HL-60 (cell line): Measurements from ENCODE around the gene TIPARP.

Experiments
- DNase-seq, 2 experiments: peaks; one replicate each; pipeline ENCODE4 v3.0.0-alpha.2; 2010 to 2020; ENCODE audit warnings: low read depth in 1 of 2, low spot score in 1 of 2
- H3K27ac ChIP-seq: fragments of 250-450 bp; sonication (Bioruptor Pico); replicated peaks from 2 replicates; pipeline ENCODE4 v1.5.1; 2020; ENCODE audit warnings: mild to moderate bottlenecking, moderate library complexity
- H3K27me3 ChIP-seq: fragments of 250-450 bp; sonication (Bioruptor Pico); 2 replicates; pipeline ENCODE4 v1.5.1; 2021; ENCODE audit warnings: mild to moderate bottlenecking, moderate library complexity; ENCODE audit not compliant: insufficient read depth, poor library complexity, severe bottlenecking
- H3K4me3 ChIP-seq: replicated peaks from 2 replicates; pipeline ENCODE4 v1.5.1; 2011; ENCODE audit warnings: mild to moderate bottlenecking, control low read depth, low read length; ENCODE audit not compliant: insufficient read depth
- CTCF ChIP-seq: IDR thresholded peaks from one replicate; pipeline ENCODE4 v1.5.1; 2011; ENCODE audit warnings: low read length, control low read depth, inconsistent platforms; ENCODE audit not compliant: insufficient read depth
- GABPA ChIP-seq: IDR thresholded peaks from 2 replicates; pipeline ENCODE4 v1.6.1; 2012; ENCODE audit warnings: low read depth
- POLR2AphosphoS5 ChIP-seq: IDR thresholded peaks from 2 replicates; pipeline ENCODE4 v1.6.1; 2012; ENCODE audit warnings: low read depth
- REST ChIP-seq: IDR thresholded peaks from 2 replicates; pipeline ENCODE4 v1.6.1; 2012; ENCODE audit warnings: low read depth; ENCODE audit not compliant: insufficient replicate concordance
- SPI1 ChIP-seq: IDR thresholded peaks from 2 replicates; pipeline ENCODE4 v1.6.1; 2012; ENCODE audit warnings: low read depth, mild to moderate bottlenecking, borderline replicate concordance

The TIPARP gene

GRCh38 chr3:156689608-156690007, 15.2 kb downstream of the TIPARP start:
- Histone ChIP-seq H3K27me3 (no peaks in the 10 kb centered on the region), H3K4me3 (no peak overlapping the region), H3K27ac (no peak overlapping the region)
- TF ChIP-seq GABPA (no peak), POLR2AphosphoS5 (no peak), CTCF (no peak), SPI1 (no peak), REST (no peak)
- DNase-seq = no peak

- no peak overlapping the region for H3K27ac ChIP-seq
- no peak for DNase-seq
- no peak for TF ChIP-seq POLR2AphosphoS5
- TF ChIP-seq SPI1 = no peak
- TF ChIP-seq GABPA = no peak
- TF ChIP-seq REST = no peak
- no peak for TF ChIP-seq CTCF
- no peak overlapping the region for H3K4me3 ChIP-seq
- no peaks in the 10 kb centered on the region for H3K27me3 ChIP-seq
Observed at GRCh38 chr3:156691920-156692319, 17.5 kb downstream of the TIPARP start.

- H3K27me3 ChIP-seq = no peaks in the 10 kb centered on the region
- no peak for DNase-seq
- no peak overlapping the region for H3K27ac ChIP-seq
- no peak overlapping the region for H3K4me3 ChIP-seq
- no peak for TF ChIP-seq SPI1
- TF ChIP-seq GABPA = no peak
Observed at GRCh38 chr3:156693166-156693565, 18.8 kb downstream of the TIPARP start.

GRCh38 chr3:156694536-156694935, 20.1 kb downstream of the TIPARP start:
- Histone ChIP-seq H3K27ac (no peak overlapping the region), H3K4me3 (no peak overlapping the region), H3K27me3 (no peaks in the 10 kb centered on the region)
- no peak for TF ChIP-seq SPI1
- TF ChIP-seq REST = no peak
- no peak for TF ChIP-seq GABPA
- no peak for TF ChIP-seq POLR2AphosphoS5
- no peak for TF ChIP-seq CTCF
- no peak for DNase-seq
